HepG2 (cell line): ENCODE data around the gene ACP1. TPM values are rescaled to one million over a fixed set of nuclear protein-coding genes. Genes with fewer than 3 reads are reported as not detected.

Experiments
- ATAC-seq: fragments of 200-7000 bp; cut with Tn5 transposase; 3 replicates; pipeline ENCODE4 v1.9.1; 2020; ENCODE audit warnings: mild to moderate bottlenecking, moderate library complexity
- BruUV-seq: library from RNA; stranded (reverse); fragments of 400-500 nt; replicated peaks from 2 replicates; lab custom pipeline; 2021; lab: Mats Ljungman, UMichigan
- CTCF ChIA-PET: fragments of 300-600 bp; formaldehyde crosslinking; extraction: SDS; loops from one replicate; lab custom pipeline; 2021; ENCODE audit warnings: low total read pairs, inconsistent platforms, low intra/inter-chr PET ratio; lab: Yijun Ruan, JAX
- POLR2A ChIA-PET: fragments of 350-600 bp; sonication (Branson Sonifier 250); formaldehyde crosslinking; loops from one replicate; lab custom pipeline; 2020; ENCODE audit warnings: antibody characterized with exemption, inconsistent platforms; lab: Yijun Ruan, JAX
- DNase-seq: peaks from one replicate; pipeline ENCODE4 v3.0.0-alpha.2; 2015; ENCODE audit warnings: low spot score
- FAIRE-seq: peaks from 3 replicates; lab custom pipeline; 2011; peaks lifted over from hg19 to GRCh38; lab: Jason Lieb, UNC
- H2AFZ ChIP-seq: one replicate; pipeline ENCODE4 v1.6.1; 2011; ENCODE audit warnings: low read length, inconsistent platforms
- H3K27ac ChIP-seq: fragments of 300-600 bp; 3 replicates; pipeline ENCODE4 v1.8.0; 2011; ENCODE audit warnings: mixed run types, mild to moderate bottlenecking, mixed read lengths, low read length, inconsistent platforms; ENCODE audit not compliant: insufficient read depth; ENCODE audit errors: extremely low read length
- H3K27me3 ChIP-seq, 2 experiments: fragments of 200-600 bp in 1 of 2; 2 replicates in 1 of 2; 3 replicates in 1 of 2; pipeline versions ENCODE4 v1.6.0 to v1.8.0; 2011; ENCODE audit warnings: low read length in 2 of 2, mild to moderate bottlenecking in 2 of 2, moderate library complexity in 2 of 2, inconsistent platforms in 1 of 2; ENCODE audit not compliant: insufficient read depth in 2 of 2, control insufficient read depth in 1 of 2
- H3K36me3 ChIP-seq, 2 experiments: fragments of 200-600 bp in 1 of 2; replicated peaks in 1 of 2; 2 replicates in 1 of 2; 3 replicates in 1 of 2; pipeline versions ENCODE4 v1.5.1 to v1.8.0; 2011; ENCODE audit warnings: low read length in 2 of 2, inconsistent platforms in 1 of 2; ENCODE audit not compliant: insufficient read depth in 2 of 2, control insufficient read depth in 1 of 2
- H3K4me1 ChIP-seq: 2 replicates; pipeline ENCODE4 v1.5.1; 2012; ENCODE audit warnings: low read length, inconsistent platforms; ENCODE audit not compliant: insufficient read depth
- H3K4me2 ChIP-seq: 2 replicates; pipeline ENCODE4 v1.6.0; 2011; ENCODE audit warnings: low read depth, low read length, inconsistent platforms
- H3K4me3 ChIP-seq, 3 experiments: fragments of 200-600 bp in 1 of 3; sonication (generic), shearing (Covaris generic) in 1 of 3; replicated peaks in 1 of 3; 2 replicates each; pipeline ENCODE4 v1.5.1; 2011 to 2016; ENCODE audit warnings: low read length in 3 of 3, inconsistent platforms in 2 of 3, low read depth in 2 of 3, mild to moderate bottlenecking in 2 of 3, control low read depth in 1 of 3, mixed read lengths in 1 of 3; ENCODE audit not compliant: insufficient read depth in 1 of 3
- H3K79me2 ChIP-seq: one replicate; pipeline ENCODE4 v1.6.1; 2011; ENCODE audit warnings: low read length, inconsistent platforms; ENCODE audit not compliant: insufficient read depth
- H3K9ac ChIP-seq: 2 replicates; pipeline ENCODE4 v1.6.0; 2011; ENCODE audit warnings: mild to moderate bottlenecking, low read depth, low read length, inconsistent platforms; ENCODE audit not compliant: insufficient read depth
- H3K9me3 ChIP-seq: 2 replicates; pipeline ENCODE4 v1.5.1; 2012; ENCODE audit warnings: mild to moderate bottlenecking, low read length
- H4K20me1 ChIP-seq: 2 replicates; pipeline ENCODE4 v1.6.0; 2011; ENCODE audit warnings: inconsistent platforms, mild to moderate bottlenecking, low read length, moderate library complexity; ENCODE audit not compliant: insufficient read depth
- AGO1 ChIP-seq: fragments of 200-400 bp; formaldehyde crosslinking; IDR thresholded peaks from 2 replicates; pipeline ENCODE4 v1.6.1; 2017; ENCODE audit warnings: mild to moderate bottlenecking, low read depth, low read length, moderate library complexity; ENCODE audit not compliant: poor library complexity, severe bottlenecking
- BORCS8-MEF2B ChIP-seq: sonication (generic); formaldehyde crosslinking; IDR thresholded peaks from 2 replicates; pipeline ENCODE4 v1.8.0; 2022; ENCODE audit warnings: mild to moderate bottlenecking, missing genetic modification reagents
- HNRNPLL ChIP-seq: fragments of 200-400 bp; formaldehyde crosslinking; IDR thresholded peaks from 2 replicates; pipeline ENCODE4 v1.6.1; 2017; ENCODE audit warnings: mild to moderate bottlenecking, low read depth, low read length; ENCODE audit not compliant: poor library complexity, severe bottlenecking
- KAT8 ChIP-seq: IDR thresholded peaks from 2 replicates; pipeline ENCODE4 v1.6.1; 2016; ENCODE audit warnings: missing genetic modification reagents, missing compliant biosample characterization
- MATR3 ChIP-seq: sonication (generic); formaldehyde crosslinking; IDR thresholded peaks from 2 replicates; pipeline ENCODE4 v1.4.0; 2020; ENCODE audit warnings: missing genetic modification reagents
- PTBP1 ChIP-seq: fragments of 200-400 bp; formaldehyde crosslinking; IDR thresholded peaks from 2 replicates; pipeline ENCODE4 v1.6.1; 2018; ENCODE audit warnings: low read length, low read depth; ENCODE audit not compliant: poor library complexity, severe bottlenecking
- RORA ChIP-seq: sonication (generic); formaldehyde crosslinking; IDR thresholded peaks from 2 replicates; pipeline ENCODE4 v1.5.0; 2020; ENCODE audit warnings: mild to moderate bottlenecking, missing genetic modification reagents, moderate library complexity
- SMAD3 ChIP-seq: sonication (generic); formaldehyde crosslinking; IDR thresholded peaks from 2 replicates; pipeline ENCODE4 v1.4.0; 2020; ENCODE audit warnings: missing genetic modification reagents
- SP4 ChIP-seq: sonication (generic); formaldehyde crosslinking; IDR thresholded peaks from 2 replicates; pipeline ENCODE4 v1.8.1; 2023; ENCODE audit warnings: mild to moderate bottlenecking, missing genetic modification reagents
- ZNF296 ChIP-seq: sonication (generic); formaldehyde crosslinking; conservative IDR thresholded peaks from 2 replicates; pipeline ENCODE4 v1.5.0; 2020; ENCODE audit warnings: mild to moderate bottlenecking, missing genetic modification reagents
- WGBS: methylation state at CpG from one replicate; pipeline ENCODE4 v1.1.6; 2017; ENCODE audit warnings: low lambda C conversion rate; 5-methylcytosine and 5-hydroxymethylcytosine counted together
- in situ Hi-C: cut with HindIII; loops from 2 replicates; pipeline ENCODE4 v1.10.0; 2017; ENCODE audit warnings: low pct_unique_long_range_greater_than_20kb; ENCODE audit not compliant: extremely low pct_ligation_motif_present
- intact Hi-C: fragments of 100-400 bp; cut with micrococcal nuclease; formaldehyde crosslinking; loops from one replicate; pipeline ENCODE4 v1.10.0; 2022; ENCODE audit not compliant: unreplicated experiment
- polyA plus RNA-seq, 8 experiments: library from polyadenylated mRNA; depleted of rRNA in 3 of 8; stranded (reverse) in 7 of 8; unstranded in 1 of 8; fragments of >200 nt; fragmentation: Illumina TruSeq in 4 of 8; extraction: Trizol in 4 of 8; gene quantifications; 2 replicates each; pipeline versions ENCODE4 v1.2.1 to v1.2.3, GENCODE V29; 2011 to 2016; ENCODE audit warnings: low read depth in 4 of 8, missing spikeins in 1 of 8, mixed read lengths in 1 of 8; ENCODE audit not compliant: insufficient read depth in 1 of 8
- total RNA-seq, 5 experiments: library from RNA; depleted of rRNA; stranded (reverse); fragments of >200 nt; fragmentation: Illumina TruSeq; extraction: Trizol; gene quantifications; 2 replicates each; pipeline ENCODE4 v1.2.3, GENCODE V29; 2016; ENCODE audit warnings: low read depth in 1 of 5
- TF ChIP-seq, protein P1 (sequence below): sonication (generic); formaldehyde crosslinking; IDR thresholded peaks from 2 replicates; pipeline ENCODE4 v1.4.0; 2020; ENCODE audit warnings: missing genetic modification reagents, borderline replicate concordance
- TF ChIP-seq, protein P2 (sequence below): sonication (generic); formaldehyde crosslinking; IDR thresholded peaks from 2 replicates; pipeline ENCODE4 v1.9.0; 2022; ENCODE audit warnings: low read depth, missing genetic modification reagents

Gene ACP1
- total and polyA plus RNA-seq, 2 of the 13 experiments (the other 11 are each of a cell fraction or from before 2014, with no cell fraction given): 246 to 348 TPM

DNA sequence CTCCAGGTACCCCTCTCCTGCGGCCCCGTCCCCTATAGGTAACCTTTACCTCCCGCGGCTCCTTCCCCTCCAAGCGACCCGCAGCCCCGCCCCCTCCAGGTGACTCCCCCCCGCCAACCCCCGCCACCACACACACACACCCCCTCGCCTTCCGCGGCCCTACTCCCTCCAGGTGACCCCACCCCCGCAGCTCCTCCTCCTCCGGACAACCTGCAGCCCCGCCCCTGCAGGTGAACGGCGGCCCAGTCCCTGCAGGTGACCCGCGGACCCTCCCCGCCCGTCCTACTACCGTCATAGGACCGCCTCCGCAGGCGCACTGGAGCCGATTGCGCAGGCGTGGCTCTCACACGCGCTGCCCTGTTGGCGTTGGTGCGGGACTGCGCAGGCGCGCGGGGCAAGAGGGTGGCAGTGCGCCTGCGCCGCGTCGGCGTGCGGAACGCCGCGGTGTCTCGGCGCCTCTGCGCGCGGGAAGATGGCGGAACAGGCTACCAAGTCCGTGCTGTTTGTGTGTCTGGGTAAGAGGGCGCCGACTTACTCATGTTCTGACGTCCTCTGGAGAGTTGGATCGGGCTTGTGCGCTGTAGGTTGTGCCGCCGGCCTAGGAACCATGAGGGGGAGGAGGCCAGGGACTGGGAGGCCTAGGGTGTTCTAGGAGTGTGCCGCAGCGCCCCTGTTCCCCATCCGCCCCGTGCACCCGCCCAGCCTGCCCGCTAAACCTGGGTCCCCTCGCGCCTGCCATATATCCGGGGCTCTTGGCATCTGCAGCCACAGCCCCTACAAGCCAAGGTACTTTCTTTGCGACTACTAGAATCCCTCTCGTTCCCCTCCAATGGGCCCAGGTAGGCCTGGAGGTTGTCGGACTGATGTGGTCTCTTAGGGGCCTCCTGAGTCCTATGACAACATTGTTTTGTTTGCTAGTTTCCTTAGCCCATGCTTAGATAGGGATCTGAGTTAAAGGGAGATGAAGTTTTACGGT, at the start of gene ACP1 (continued):
- no peak for TF ChIP-seq AGO1
- TF ChIP-seq RORA (CRISPR knock-in tag): no peak
- TF ChIP-seq, protein P1, sequence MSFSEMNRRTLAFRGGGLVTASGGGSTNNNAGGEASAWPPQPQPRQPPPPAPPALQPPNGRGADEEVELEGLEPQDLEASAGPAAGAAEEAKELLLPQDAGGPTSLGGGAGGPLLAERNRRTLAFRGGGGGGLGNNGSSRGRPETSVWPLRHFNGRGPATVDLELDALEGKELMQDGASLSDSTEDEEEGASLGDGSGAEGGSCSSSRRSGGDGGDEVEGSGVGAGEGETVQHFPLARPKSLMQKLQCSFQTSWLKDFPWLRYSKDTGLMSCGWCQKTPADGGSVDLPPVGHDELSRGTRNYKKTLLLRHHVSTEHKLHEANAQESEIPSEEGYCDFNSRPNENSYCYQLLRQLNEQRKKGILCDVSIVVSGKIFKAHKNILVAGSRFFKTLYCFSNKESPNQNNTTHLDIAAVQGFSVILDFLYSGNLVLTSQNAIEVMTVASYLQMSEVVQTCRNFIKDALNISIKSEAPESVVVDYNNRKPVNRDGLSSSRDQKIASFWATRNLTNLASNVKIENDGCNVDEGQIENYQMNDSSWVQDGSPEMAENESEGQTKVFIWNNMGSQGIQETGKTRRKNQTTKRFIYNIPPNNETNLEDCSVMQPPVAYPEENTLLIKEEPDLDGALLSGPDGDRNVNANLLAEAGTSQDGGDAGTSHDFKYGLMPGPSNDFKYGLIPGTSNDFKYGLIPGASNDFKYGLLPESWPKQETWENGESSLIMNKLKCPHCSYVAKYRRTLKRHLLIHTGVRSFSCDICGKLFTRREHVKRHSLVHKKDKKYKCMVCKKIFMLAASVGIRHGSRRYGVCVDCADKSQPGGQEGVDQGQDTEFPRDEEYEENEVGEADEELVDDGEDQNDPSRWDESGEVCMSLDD (CRISPR knock-in tag): no peak
- TF ChIP-seq, protein P2, sequence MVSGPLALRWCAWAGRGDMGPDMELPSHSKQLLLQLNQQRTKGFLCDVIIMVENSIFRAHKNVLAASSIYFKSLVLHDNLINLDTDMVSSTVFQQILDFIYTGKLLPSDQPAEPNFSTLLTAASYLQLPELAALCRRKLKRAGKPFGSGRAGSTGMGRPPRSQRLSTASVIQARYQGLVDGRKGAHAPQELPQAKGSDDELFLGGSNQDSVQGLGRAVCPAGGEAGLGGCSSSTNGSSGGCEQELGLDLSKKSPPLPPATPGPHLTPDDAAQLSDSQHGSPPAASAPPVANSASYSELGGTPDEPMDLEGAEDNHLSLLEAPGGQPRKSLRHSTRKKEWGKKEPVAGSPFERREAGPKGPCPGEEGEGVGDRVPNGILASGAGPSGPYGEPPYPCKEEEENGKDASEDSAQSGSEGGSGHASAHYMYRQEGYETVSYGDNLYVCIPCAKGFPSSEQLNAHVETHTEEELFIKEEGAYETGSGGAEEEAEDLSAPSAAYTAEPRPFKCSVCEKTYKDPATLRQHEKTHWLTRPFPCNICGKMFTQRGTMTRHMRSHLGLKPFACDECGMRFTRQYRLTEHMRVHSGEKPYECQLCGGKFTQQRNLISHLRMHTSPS (CRISPR knock-in tag): peak; percentile 66
- TF ChIP-seq KAT8 (CRISPR knock-in tag): peak; percentile 87

DNA sequence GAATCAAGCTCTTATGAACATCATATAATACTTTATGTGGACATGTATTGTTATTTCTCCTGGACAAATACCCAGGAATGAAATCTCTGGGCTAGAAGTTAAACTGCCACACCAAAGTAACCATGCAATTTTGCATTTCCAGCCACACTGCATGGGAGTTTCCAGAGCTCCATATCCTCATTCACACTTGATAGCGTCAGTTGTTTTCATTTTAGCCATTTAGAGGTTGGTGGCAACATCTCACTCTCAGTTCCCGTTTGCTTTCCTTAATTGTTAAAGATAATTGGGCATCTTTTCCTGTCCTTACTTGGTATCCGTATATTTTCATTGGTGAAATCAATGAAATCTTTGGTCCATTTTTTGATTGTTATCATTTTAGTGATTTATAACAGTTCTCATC, 48.7 kb upstream of the ACP1 start:
- Histone ChIP-seq H3K9me3 (no peaks in the 10 kb centered on the region), H3K27ac (no peak overlapping the region), H3K27me3 (peaks cover 0 to 20% of the 10 kb centered on the region in 2 experiments; a peak in 3 of 5 replicates), H2AFZ (no peak overlapping the region), H3K36me3 (peaks cover 3 to 5% of the 10 kb centered on the region in 2 experiments; a peak in 3 of 5 replicates), H3K9ac (no peak overlapping the region), H3K79me2 (no peaks in the 10 kb centered on the region), H4K20me1 (no peaks in the 10 kb centered on the region), H3K4me3 (no peak overlapping the region), H3K4me2 (no peak overlapping the region), H3K4me1 (no peaks in the 10 kb centered on the region)
- BruUV-seq: no TSS peak
- FAIRE-seq (no peak), DNase-seq (no peak), ATAC-seq (no peak)
- intact Hi-C loops: no loop called here
- CTCF ChIA-PET: no interaction called here
- WGBS: 71% methylated on average over 3 of the region's 3 CpGs
- in situ Hi-C loops: no loop called here
- POLR2A ChIA-PET: no interaction called here
- no peak for TF ChIP-seq ZNF296 (CRISPR knock-in tag)
- TF ChIP-seq BORCS8-MEF2B (CRISPR knock-in tag): no peak
- TF ChIP-seq MATR3 (CRISPR knock-in tag): no peak
- TF ChIP-seq HNRNPLL: no peak
- no peak for TF ChIP-seq SP4 (CRISPR knock-in tag)
- TF ChIP-seq PTBP1: no peak
- no peak for TF ChIP-seq SMAD3 (CRISPR knock-in tag)
